Endometrial microvascular endothelial cells (primary cell): ENCODE results near the gene PTGDS. TPM values are rescaled to one million over a fixed set of nuclear protein-coding genes. Genes with fewer than 3 reads are reported as not detected.
"Not testable (repeated sequence)": the region's sequence is repeated elsewhere in the genome, so short reads cannot be mapped to it uniquely, and the experiment has no call there.

Source experiments
- in situ Hi-C: cut with HindIII; loops from 2 replicates; pipeline ENCODE4 v1.10.0; 2017; ENCODE audit warnings: low sequenced_read_pairs, low pct_unique_long_range_greater_than_20kb; ENCODE audit errors: inconsistent ontology term
- total RNA-seq: library from RNA; depleted of rRNA; stranded (reverse); fragments of >200 nt; gene quantifications from one replicate; pipeline ENCODE4 v1.2.3, GENCODE V29; 2015; ENCODE audit errors: inconsistent ontology term

PTGDS gene
- total RNA-seq, 1 donor from 2014 or later, result not detected

DNA sequence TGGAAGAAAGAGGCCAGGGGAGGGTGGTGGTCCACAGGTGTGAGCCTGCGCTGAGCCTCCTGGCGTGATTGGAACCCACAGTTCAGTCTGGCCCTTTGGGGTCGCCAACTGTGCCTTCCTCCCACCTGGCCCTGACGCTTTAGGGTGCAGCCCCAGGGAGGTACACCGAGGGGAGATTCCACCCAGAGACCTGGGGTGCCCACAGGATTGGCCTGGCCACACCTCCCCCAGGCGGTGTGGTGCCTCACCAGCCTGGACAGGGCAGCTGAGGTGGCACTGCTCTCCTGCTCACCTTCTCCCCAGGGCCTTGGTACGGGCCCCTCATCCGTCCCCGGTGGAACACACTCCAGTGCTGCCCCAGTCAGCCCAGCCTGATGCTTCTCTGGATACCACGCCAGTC lies 20.1 kb downstream of the PTGDS start:
- in situ Hi-C loops, result no loop called here

DNA sequence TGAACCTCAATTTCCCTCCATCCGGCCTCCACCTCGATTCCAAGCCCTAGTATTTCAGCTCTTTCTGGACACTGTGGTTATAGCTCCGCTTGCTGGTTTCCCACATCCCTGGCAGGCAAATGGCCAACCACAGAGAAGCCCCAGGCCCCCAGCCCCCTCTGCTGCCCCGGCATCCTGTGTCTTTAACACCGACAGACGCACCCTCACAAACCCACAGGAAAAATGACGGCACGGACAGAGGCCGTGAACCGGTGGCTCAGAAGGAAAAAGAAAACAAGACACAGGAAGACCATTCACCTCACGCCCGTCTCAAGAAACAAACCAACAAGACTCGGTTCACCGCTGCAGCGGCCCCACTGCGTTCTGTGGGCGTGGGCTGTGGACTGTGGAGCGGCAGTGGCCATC lies 20.5 kb downstream of the PTGDS start:
- in situ Hi-C loops, result no loop called here

- in situ Hi-C loops, result no loop called here
Measured at GRCh38 chr9:137000177-137000930, 23.1 kb downstream of the PTGDS start.

GRCh38 chr9:137001857-137002645 lies 24.7 kb downstream of the PTGDS start:
- in situ Hi-C loops, result no loop called here

- in situ Hi-C loops, result no loop called here
Measured at GRCh38 chr9:137002646-137003041, 25.3 kb downstream of the PTGDS start.

DNA sequence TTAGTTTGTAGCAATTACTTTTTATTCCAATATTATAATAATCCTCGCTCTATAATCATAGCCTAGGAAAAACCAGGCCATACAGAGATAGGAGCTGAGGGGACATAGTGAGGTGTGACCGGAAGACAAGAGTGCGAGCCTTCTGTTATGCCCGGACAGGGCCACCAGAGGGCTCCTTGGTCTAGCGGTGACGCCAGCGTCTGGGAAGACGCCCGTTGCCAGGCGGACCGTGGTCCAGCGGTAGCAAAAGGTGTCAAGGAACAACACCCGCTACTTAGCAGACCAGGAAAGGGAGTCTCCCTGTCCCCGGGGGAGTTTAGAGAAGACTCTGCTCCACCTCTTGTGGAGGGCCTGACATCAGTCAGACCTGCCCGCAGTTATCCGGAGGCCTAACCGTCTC lies 27.0 kb downstream of the PTGDS start:
- in situ Hi-C loops, result not testable (repeated sequence)

- in situ Hi-C loops, result no loop called here
Measured at GRCh38 chr9:137006116-137007003, 29.1 kb downstream of the PTGDS start.

DNA sequence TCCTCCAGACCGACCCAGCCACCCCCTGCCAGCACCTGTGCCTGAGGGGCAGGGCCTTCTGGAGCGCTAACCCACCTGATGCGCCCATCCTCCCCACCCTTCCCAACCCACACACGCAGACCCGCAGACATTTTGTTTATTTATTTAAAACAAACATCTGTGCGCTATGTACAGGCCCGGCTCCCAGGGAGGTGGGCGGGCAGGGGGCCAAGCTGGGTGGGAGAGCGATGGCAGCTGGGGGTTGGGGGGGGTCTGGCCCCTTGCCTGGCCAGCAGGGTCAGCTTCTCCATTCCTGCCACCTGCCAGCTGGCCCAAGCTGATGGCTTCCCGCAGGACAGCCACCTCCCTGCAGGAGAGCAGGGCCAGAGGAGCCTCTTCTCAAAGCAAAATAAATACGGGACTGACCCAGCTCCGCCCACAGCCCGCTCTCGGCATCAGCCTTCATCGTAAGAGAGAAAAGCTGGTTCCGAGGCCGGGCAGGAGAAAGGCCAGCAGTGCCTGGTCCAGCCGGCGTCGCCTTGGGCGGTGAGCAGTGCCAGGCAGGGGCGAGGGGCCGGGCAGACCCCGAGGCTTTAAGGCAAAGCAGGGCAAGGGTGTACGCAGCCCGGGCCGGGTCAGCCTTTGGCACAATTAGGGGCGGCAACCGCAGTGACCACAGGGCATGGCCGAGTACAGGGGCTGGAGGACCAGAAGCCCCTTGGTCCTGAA lies 30.0 kb downstream of the PTGDS start:
- in situ Hi-C loops, result no loop called here

DNA sequence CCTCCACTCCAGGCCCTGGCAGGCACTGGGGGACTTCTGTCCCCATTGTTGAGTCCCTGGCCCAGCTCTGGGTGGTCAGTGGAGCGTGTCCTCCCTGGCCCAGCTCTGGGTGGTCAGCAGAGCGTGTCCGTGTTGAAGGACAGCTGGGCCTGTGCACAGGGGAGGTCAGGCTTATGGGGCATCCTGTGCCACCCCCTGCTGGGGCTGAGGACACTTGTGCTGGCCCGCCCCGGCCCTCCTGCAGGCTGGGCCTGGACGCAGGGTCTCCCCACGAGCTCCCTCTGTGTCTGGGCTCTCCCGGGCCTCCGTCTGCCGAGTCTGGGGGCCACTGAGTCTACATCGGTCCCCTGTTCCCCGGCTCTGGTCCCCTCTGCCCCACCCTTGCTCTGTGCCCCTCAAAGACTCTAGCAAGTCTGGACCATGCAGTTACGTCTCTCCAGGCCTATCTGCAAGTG lies 30.5 kb downstream of the PTGDS start:
- in situ Hi-C loops, result no loop called here

- in situ Hi-C loops, result no loop called here
Measured at GRCh38 chr9:137008312-137008711, 31.0 kb downstream of the PTGDS start.

DNA sequence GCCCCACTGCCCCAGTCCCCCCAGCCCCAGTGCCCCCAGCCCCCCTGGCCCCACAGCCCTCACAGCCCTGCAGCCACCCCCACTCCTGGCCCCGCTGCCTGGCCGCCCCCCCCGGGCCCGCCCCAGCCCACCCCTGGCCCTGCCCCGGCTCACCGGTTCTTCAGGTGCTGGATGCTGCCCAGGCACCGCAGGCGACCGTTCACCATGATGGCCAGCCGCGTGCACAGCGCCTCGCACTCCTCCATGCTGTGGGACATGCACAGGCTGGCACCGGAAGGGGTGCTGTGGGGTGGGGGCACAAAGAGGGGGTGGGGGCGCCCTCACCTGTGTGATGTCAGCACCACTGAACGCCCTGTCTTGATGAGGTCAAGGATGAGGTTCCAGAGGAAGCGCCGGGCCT lies 31.9 kb downstream of the PTGDS start:
- in situ Hi-C loops, result no loop called here

DNA sequence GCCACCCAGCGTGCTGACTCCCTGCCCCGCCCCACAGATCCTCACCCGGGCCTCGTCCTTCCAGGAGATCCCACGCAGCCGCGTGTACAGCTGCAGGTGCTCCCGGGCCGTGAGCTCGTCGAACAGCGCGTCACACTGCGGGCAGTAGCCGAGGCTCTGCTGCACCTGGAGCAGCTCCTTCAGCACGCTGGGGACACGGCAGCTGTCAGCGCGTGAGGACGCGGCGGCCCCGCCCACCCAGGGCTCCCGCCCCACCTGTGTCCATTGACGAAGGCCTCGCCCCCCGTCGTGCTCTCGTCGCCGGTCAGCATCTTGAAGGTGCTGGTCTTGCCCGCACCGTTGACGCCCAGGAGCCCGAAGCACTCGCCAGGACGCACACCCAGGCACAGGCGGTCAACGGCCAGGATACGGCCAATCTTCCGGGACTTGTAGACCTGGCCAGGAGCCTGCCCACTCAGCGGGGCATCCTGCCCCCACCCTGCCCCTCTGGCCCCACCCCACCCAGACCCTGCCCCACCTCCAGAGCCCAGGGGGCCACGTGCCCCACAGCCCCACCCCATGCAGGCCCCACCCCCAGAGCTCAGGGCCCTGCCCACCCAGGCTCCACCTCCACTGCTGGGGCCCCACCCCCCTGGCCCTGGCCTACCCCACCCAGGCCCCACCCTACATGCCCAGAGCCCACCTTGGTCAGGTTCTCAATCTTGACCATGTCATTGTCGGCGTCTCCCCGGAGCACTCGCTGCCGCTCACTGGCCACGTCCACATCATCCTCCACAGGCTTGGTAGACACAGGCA lies 32.8 kb downstream of the PTGDS start:
- in situ Hi-C loops, result no loop called here

- in situ Hi-C loops, result no loop called here
Measured at GRCh38 chr9:137011156-137011555, 33.9 kb downstream of the PTGDS start.

GRCh38 chr9:137011907-137012675 lies 34.8 kb downstream of the PTGDS start:
- in situ Hi-C loops, result no loop called here

- in situ Hi-C loops, result no loop called here
Measured at GRCh38 chr9:137012694-137013570, 35.6 kb downstream of the PTGDS start.

GRCh38 chr9:137013571-137013940 lies 36.3 kb downstream of the PTGDS start:
- in situ Hi-C loops, result no loop called here
